SK-N-SH treated with all-trans-retinoic acid at 6 μM for 48 hours (cell line): ENCODE results near the gene SOHLH2.

Source experiments
- ATAC-seq: fragments of 200-7000 bp; cut with Tn5 transposase; 3 replicates; pipeline ENCODE4 v1.9.1; 2020; ENCODE audit warnings: mild to moderate bottlenecking, moderate library complexity
- ARNTL ChIP-seq: fragments of 450-650 bp; formaldehyde crosslinking; IDR thresholded peaks from 2 replicates; pipeline ENCODE4 v1.5.0; 2020; ENCODE audit warnings: low read depth, mild to moderate bottlenecking, moderate library complexity, borderline replicate concordance
- BACH2 ChIP-seq: fragments of 250-450 bp; sonication (Bioruptor Pico); IDR thresholded peaks from 2 replicates; pipeline ENCODE4 v1.9.0; 2021; ENCODE audit warnings: mild to moderate bottlenecking, borderline replicate concordance
- CSDC2 ChIP-seq: fragments of 250-450 bp; sonication (Bioruptor Pico); IDR thresholded peaks from 2 replicates; pipeline ENCODE4 v1.5.0; 2020; ENCODE audit warnings: mild to moderate bottlenecking, moderate library complexity
- ISL1 ChIP-seq: fragments of 250-450 bp; sonication (Bioruptor Pico); IDR thresholded peaks from 2 replicates; pipeline ENCODE4 v2.1.2; 2022; ENCODE audit warnings: mild to moderate bottlenecking, moderate library complexity
- OSR1 ChIP-seq: fragments of 250-450 bp; sonication (Bioruptor Pico); IDR thresholded peaks from 2 replicates; pipeline ENCODE4 v1.8.0; 2022; ENCODE audit warnings: moderate library complexity, mild to moderate bottlenecking, inconsistent platforms
- PPARA ChIP-seq: fragments of 250-450 bp; sonication (Bioruptor Pico); IDR thresholded peaks from 2 replicates; pipeline ENCODE4 v1.5.0; 2020; ENCODE audit warnings: mild to moderate bottlenecking, borderline replicate concordance
- TCF4 ChIP-seq: fragments of 250-450 bp; sonication (Bioruptor Pico); IDR thresholded peaks from 2 replicates; pipeline ENCODE4 v1.8.0; 2021; ENCODE audit warnings: mild to moderate bottlenecking, moderate library complexity, borderline replicate concordance
- TOX ChIP-seq: fragments of 250-450 bp; sonication (Bioruptor Pico); IDR thresholded peaks from 2 replicates; pipeline ENCODE4 v1.8.0; 2021; ENCODE audit warnings: mild to moderate bottlenecking, moderate library complexity, borderline replicate concordance
- ZC3H10 ChIP-seq: fragments of 250-450 bp; sonication (Bioruptor Pico); IDR thresholded peaks from 2 replicates; pipeline ENCODE4 v1.5.1; 2021; ENCODE audit warnings: mild to moderate bottlenecking, moderate library complexity
- ZFP30 ChIP-seq: fragments of 450-650 bp; formaldehyde crosslinking; IDR thresholded peaks from 2 replicates; pipeline ENCODE4 v1.5.0; 2022; ENCODE audit warnings: mild to moderate bottlenecking, moderate library complexity
- ZNF565 ChIP-seq: fragments of 450-650 bp; formaldehyde crosslinking; conservative IDR thresholded peaks from 2 replicates; pipeline ENCODE4 v1.5.0; 2020; ENCODE audit warnings: low read depth, mild to moderate bottlenecking, moderate library complexity
- ZNF70 ChIP-seq: fragments of 450-650 bp; formaldehyde crosslinking; IDR thresholded peaks from 2 replicates; pipeline ENCODE4 v1.5.0; 2020; ENCODE audit warnings: mild to moderate bottlenecking, moderate library complexity
- ZNF8 ChIP-seq: fragments of 450-650 bp; formaldehyde crosslinking; IDR thresholded peaks from 2 replicates; pipeline ENCODE4 v1.5.0; 2020; ENCODE audit warnings: mild to moderate bottlenecking, moderate library complexity
- TF ChIP-seq, protein P1 (sequence below): fragments of 250-450 bp; sonication (Bioruptor Pico); IDR thresholded peaks from 2 replicates; pipeline ENCODE4 v1.5.1; 2021; ENCODE audit warnings: mild to moderate bottlenecking, moderate library complexity
- TF ChIP-seq, protein P2 (sequence below): fragments of 250-450 bp; sonication (Bioruptor Pico); IDR thresholded peaks from 2 replicates; pipeline ENCODE4 v1.8.0; 2021; ENCODE audit warnings: low read depth, mild to moderate bottlenecking, moderate library complexity, borderline replicate concordance
- TF ChIP-seq, protein P3 (sequence below): fragments of 250-450 bp; sonication (Bioruptor Pico); IDR thresholded peaks from 2 replicates; pipeline ENCODE4 v1.8.0; 2020; ENCODE audit warnings: mild to moderate bottlenecking, moderate library complexity, borderline replicate concordance

Gene SOHLH2

DNA sequence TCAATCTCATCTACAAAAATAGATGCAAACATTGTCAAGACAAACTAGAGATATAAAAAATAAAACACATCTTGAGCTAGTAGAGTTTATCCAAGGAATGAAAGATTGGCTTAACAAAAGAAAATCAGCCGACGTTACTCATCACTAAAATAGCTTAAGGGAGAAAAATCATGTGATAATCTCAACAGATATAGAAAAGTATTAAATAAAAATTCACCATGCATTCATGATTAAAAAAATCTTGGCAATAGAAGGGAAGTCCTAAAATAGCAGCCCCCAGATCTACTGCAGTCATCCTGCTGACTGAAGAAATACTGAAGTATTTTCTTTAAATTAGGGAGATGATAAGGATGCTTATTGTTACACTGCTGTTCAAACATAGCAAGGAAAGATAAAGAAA, 70.6 kb downstream of the SOHLH2 start:
- peak; percentile 62 for TF ChIP-seq ISL1 (CRISPR knock-in tag)
- TF ChIP-seq TOX (CRISPR knock-in tag): no peak
- no peak for ATAC-seq

DNA sequence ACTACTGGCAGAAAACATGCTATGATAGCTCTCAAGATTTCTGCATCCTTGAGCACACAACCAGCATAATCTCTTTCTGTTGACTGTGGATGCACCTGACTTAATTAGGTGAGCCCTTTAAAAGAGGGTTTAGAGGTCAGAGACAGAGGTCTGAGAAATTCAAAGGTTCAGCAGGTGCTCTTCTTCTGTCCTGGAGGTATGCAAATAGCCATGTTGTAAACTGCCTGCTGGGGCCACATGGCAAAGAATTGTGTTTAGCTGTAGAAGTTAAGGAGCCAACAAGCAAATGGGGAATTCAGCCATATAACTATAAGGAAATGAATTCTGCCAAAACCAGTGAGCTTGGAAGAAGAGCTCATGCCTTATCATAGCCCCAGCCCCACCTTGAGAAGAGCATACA, 71.6 kb downstream of the SOHLH2 start:
- TF ChIP-seq OSR1 (CRISPR knock-in tag): no peak
- TF ChIP-seq TCF4 (CRISPR knock-in tag): no peak
- no peak for TF ChIP-seq PPARA
- TF ChIP-seq, all 23 proteins: peak for 0
- no peak for ATAC-seq

DNA sequence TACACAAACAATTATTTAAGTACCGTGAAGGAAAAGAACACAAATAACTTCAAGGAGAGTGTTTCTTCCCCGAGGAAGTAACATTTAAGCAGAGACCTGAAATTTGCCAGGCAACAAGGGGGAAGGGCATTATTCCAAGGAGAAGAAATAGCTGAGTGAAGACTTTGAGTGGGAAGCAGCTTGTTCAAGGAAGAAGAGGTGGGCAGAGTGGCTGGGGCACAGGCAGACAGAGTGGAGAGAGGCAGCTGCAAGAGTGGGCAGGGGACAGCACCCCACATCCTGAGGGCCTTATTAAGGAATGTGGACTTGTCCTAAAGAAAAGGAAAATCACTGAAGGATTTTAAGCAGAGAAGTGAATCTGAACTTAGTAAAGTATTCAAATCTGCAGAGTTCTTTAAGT, 78.5 kb downstream of the SOHLH2 start:
- TF ChIP-seq OSR1 (CRISPR knock-in tag): no peak
- TF ChIP-seq ZNF8 (CRISPR knock-in tag): no peak
- TF ChIP-seq, all 23 proteins: peak for 0
- no peak for ATAC-seq

DNA sequence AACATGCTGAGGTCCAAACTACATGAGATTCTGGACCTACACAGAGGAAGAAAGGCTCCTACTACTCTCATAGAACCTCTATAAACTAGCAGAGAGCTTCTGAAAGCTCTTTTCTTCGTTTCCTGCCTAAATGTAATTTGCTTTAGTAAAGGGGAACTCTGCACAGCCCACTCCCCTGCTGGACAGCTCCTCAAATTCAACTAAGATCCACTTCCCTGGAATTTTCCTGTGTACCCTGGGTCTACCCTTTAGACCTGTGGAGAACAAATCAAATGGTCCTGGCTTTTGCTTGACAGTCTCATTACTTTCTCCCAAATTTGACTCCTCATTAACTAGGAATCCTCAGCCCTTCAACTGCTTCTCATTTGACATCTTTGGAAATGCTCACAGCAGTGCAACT, 79.7 kb downstream of the SOHLH2 start:
- no peak for TF ChIP-seq ZNF565 (CRISPR knock-in tag)
- no peak for ATAC-seq

DNA sequence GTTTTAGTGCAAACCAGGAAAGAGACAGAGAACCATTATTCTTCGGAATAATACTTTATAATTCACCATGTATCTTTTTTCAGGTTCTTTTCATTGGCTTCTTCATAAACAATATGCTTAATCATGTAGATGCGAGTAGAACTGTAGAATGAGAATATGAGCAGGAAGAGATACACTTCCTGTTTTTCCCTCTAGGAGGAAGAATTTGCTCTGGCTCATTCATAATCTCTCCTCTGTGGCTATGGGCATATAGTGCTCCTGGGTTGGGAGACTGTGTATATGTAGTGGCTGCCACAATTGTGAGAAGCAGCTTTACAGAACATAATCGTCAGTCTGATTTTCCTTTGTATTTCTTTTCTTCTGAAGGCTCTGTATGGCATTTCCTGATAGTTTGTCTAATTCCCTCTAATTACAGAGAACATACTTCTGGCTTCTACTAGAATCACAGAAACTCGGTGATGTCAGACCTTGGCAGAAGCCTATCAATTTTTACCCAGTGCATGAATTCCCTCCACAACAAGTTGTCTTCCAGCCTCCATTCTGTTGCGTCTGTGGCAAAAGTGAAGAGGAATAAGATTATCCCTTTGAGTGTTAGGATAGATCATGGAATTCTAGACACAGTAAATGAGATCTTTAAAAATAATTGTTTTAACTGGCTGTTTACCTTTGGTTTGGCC, 80.3 kb downstream of the SOHLH2 start:
- no peak for TF ChIP-seq TOX (CRISPR knock-in tag)
- ATAC-seq: peak; percentile 39; the same call in 1 of the 3 replicates

DNA sequence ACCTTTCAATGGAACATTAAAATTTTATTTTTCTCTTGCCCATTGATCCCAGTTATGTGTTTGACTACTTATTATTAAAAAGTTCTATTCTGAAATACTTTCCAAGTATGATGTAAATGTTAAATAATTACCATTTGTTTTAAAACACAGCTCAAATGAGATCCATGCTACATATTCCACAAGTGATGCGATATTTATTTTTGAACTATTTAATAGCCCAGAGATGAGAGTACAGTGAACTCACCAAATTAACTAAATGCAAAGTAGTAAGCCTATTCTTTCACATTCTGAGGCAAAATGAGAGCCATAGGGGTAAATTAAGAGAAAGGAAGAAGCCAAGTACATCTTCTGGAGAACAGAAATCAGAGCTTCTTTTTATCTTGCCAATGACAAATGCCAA, 82.0 kb downstream of the SOHLH2 start:
- TF ChIP-seq ZC3H10 (CRISPR knock-in tag): no peak
- TF ChIP-seq ZNF70 (CRISPR knock-in tag): no peak
- no peak for TF ChIP-seq OSR1 (CRISPR knock-in tag)
- TF ChIP-seq, protein P1, sequence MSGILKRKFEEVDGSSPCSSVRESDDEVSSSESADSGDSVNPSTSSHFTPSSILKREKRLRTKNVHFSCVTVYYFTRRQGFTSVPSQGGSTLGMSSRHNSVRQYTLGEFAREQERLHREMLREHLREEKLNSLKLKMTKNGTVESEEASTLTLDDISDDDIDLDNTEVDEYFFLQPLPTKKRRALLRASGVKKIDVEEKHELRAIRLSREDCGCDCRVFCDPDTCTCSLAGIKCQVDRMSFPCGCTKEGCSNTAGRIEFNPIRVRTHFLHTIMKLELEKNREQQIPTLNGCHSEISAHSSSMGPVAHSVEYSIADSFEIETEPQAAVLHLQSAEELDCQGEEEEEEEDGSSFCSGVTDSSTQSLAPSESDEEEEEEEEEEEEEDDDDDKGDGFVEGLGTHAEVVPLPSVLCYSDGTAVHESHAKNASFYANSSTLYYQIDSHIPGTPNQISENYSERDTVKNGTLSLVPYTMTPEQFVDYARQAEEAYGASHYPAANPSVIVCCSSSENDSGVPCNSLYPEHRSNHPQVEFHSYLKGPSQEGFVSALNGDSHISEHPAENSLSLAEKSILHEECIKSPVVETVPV (CRISPR knock-in tag): no peak
- no peak for TF ChIP-seq ZNF565 (CRISPR knock-in tag)
- TF ChIP-seq PPARA: no peak
- TF ChIP-seq CSDC2 (CRISPR knock-in tag): no peak
- TF ChIP-seq BACH2: no peak
- TF ChIP-seq, protein P2, sequence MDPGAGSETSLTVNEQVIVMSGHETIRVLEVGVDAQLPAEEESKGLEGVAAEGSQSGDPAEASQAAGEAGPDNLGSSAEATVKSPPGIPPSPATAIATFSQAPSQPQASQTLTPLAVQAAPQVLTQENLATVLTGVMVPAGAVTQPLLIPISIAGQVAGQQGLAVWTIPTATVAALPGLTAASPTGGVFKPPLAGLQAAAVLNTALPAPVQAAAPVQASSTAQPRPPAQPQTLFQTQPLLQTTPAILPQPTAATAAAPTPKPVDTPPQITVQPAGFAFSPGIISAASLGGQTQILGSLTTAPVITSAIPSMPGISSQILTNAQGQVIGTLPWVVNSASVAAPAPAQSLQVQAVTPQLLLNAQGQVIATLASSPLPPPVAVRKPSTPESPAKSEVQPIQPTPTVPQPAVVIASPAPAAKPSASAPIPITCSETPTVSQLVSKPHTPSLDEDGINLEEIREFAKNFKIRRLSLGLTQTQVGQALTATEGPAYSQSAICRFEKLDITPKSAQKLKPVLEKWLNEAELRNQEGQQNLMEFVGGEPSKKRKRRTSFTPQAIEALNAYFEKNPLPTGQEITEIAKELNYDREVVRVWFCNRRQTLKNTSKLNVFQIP (CRISPR knock-in tag): no peak
- ATAC-seq: no peak

DNA sequence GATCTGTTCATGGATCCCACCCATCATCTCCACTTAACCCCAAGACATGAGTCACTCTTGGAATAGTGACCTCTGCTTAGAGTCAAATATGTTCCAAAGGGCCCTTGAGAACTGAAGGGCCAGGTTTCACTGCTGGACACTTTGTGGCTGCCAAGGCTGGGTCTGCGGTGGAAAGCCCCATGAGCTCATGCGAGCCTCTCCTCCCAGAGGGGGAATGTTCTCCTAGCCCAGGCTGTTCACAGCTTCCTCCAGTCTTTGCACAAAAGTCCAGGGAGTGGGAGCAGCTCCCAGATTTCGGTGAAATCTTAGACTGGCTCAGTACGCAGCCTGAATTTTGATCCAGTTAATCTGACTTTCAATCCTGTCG, 82.4 kb downstream of the SOHLH2 start:
- TF ChIP-seq, protein P2 (CRISPR knock-in tag): no peak
- no peak for TF ChIP-seq ZFP30 (CRISPR knock-in tag)
- no peak for ATAC-seq

DNA sequence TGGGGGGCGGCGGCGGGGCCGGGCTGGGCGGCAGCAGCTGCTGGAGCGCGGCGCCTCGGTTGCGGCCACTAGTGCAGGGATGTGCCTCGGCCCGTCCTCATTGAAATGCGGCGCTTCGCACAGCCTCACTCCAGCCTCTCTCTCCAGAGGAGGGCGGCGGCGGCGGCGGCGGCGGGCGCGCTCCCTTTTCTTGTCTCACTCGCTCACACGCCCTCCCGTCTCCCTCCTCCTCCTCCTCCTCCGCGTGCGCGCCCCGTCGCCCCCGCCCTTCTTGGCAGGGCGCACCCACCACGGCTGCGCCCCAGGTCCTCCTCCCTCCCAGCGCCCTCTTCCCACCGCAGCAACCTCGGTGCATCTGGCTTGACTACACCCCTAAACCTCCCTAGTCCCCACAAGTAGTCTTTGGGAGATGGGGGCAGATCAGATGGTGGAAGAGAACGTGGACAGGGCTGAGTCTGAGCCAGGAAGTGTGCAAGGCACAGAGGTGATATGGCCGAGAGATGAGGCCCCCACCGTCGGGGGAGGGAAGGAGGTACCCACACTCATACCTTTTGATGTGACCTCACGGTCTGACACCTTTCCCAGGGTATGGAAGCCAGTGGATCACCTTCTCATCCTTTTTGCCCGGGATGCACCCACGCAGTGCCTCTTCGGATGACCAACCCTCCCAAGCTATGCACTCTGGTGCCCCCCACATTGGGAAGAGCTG, 83.0 kb downstream of the SOHLH2 start, which contains the start of gene DCLK1:
DCLK1 (minus strand) TSS at position 161 of the 709 bp plus-strand sequence.
- peak; percentile 87 for ATAC-seq
- TF ChIP-seq PPARA: no peak
- TF ChIP-seq ZNF8 (CRISPR knock-in tag): no peak
- no peak for TF ChIP-seq OSR1 (CRISPR knock-in tag)
- TF ChIP-seq BACH2: no peak
- TF ChIP-seq ARNTL (CRISPR knock-in tag): no peak
- TF ChIP-seq, protein P1 (CRISPR knock-in tag): no peak
- TF ChIP-seq, protein P3, sequence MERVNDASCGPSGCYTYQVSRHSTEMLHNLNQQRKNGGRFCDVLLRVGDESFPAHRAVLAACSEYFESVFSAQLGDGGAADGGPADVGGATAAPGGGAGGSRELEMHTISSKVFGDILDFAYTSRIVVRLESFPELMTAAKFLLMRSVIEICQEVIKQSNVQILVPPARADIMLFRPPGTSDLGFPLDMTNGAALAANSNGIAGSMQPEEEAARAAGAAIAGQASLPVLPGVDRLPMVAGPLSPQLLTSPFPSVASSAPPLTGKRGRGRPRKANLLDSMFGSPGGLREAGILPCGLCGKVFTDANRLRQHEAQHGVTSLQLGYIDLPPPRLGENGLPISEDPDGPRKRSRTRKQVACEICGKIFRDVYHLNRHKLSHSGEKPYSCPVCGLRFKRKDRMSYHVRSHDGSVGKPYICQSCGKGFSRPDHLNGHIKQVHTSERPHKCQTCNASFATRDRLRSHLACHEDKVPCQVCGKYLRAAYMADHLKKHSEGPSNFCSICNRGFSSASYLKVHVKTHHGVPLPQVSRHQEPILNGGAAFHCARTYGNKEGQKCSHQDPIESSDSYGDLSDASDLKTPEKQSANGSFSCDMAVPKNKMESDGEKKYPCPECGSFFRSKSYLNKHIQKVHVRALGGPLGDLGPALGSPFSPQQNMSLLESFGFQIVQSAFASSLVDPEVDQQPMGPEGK: no peak
- no peak for TF ChIP-seq ZNF565 (CRISPR knock-in tag)
- no peak for TF ChIP-seq ISL1 (CRISPR knock-in tag)
- TF ChIP-seq, all 23 proteins: peak for 0
